ENCODE data around the gene NRSN2. TPM values are rescaled to one million over a fixed set of nuclear protein-coding genes. Genes with fewer than 3 reads are reported as not detected.

NRSN2 gene
- total RNA-seq (2022) (0.42 and 0.51 TPM in 2 replicates), Bru-seq, nascent RNA (percentile 20 among the genes with signal in this experiment), BruChase-seq, experiment 1, labeled RNA remaining after a 6-hour chase (percentile 17 among the genes with signal in this experiment), BruChase-seq, experiment 2, labeled RNA remaining after a 2-hour chase (percentile 15 among the genes with signal in this experiment)
- long read RNA-seq, partial matches to known transcripts: 0 of 1 reads
- long read RNA-seq, other reads (novel, unspliced or antisense): 1 of 1 reads

GRCh38 chr20:346640-347316 is at the start of gene NRSN2:
TSS of gene NRSN2 (plus strand) at chr20:347111. CDS start at chr20:349644, 2,533 bp downstream.
- CTCF ChIA-PET: interaction anchor here (1.4 kb wide), 1 partner anchor 8 kb away, joined by 3 read pairs; no protein-coding TSS in a partner anchor
- BruUV-seq (replicated peaks): no TSS peak
- H3K36me3 Mint-ChIP-seq (ENCODE audit: insufficient read depth, unreplicated experiment): peaks cover 29% of the 10 kb centered on the region
- intact Hi-C loops (cut with micrococcal nuclease; ENCODE audit: unreplicated experiment): no loop called here
- no peak for TF ChIP-seq CTCF (IDR thresholded peaks at IDR 0.05; ENCODE audit: unreplicated experiment)
- peaks cover 12% of the 10 kb centered on the region for H3K4me1 Mint-ChIP-seq (ENCODE audit: low read depth, unreplicated experiment)
- no peaks in the 10 kb centered on the region for H3K27me3 Mint-ChIP-seq (ENCODE audit: unreplicated experiment)
- no peak for DNase-seq
- H3K27ac Mint-ChIP-seq (ENCODE audit: unreplicated experiment): peak within 1 kb of the TSS; percentile 54
- peaks cover 5% of the 10 kb centered on the region for H3K9me3 Mint-ChIP-seq (ENCODE audit: low read depth, unreplicated experiment)
- H3K4me3 Mint-ChIP-seq (ENCODE audit: low read depth, unreplicated experiment): peak within 1 kb of the TSS; percentile 83

GRCh38 chr20:297925-298775 is 48.8 kb upstream of the NRSN2 start:
- intact Hi-C loops (cut with micrococcal nuclease; ENCODE audit: unreplicated experiment): loop anchor here (1.0 kb wide), 1 partner anchor 26 kb away; no protein-coding TSS in a partner anchor
- Mint-ChIP-seq H3K27ac (ENCODE audit: unreplicated experiment) (peak overlapping the region; percentile 82), H3K4me1 (ENCODE audit: low read depth, unreplicated experiment) (peaks cover 32% of the 10 kb centered on the region), H3K9me3 (ENCODE audit: low read depth, unreplicated experiment) (no peaks in the 10 kb centered on the region), H3K36me3 (ENCODE audit: insufficient read depth, unreplicated experiment) (peaks cover 29% of the 10 kb centered on the region), H3K4me3 (ENCODE audit: low read depth, unreplicated experiment) (peak overlapping the region; percentile 99), H3K27me3 (ENCODE audit: unreplicated experiment) (no peaks in the 10 kb centered on the region)
- no TSS peak for BruUV-seq (replicated peaks)
- CTCF ChIA-PET: interaction anchor here (0.9 to 1.2 kb wide), 2 partner anchors 20 to 26 kb away, joined by 3 to 4 read pairs; no protein-coding TSS in a partner anchor
- peak; percentile 45 for DNase-seq
- no peak for TF ChIP-seq CTCF (IDR thresholded peaks at IDR 0.05; ENCODE audit: unreplicated experiment)

GRCh38 chr20:298776-299391 is 48.0 kb upstream of the NRSN2 start:
- Mint-ChIP-seq H3K27ac (ENCODE audit: unreplicated experiment) (peak overlapping the region; percentile 82), H3K9me3 (ENCODE audit: low read depth, unreplicated experiment) (no peaks in the 10 kb centered on the region), H3K36me3 (ENCODE audit: insufficient read depth, unreplicated experiment) (peaks cover 29% of the 10 kb centered on the region), H3K4me3 (ENCODE audit: low read depth, unreplicated experiment) (peak overlapping the region; percentile 99), H3K4me1 (ENCODE audit: low read depth, unreplicated experiment) (peaks cover 32% of the 10 kb centered on the region), H3K27me3 (ENCODE audit: unreplicated experiment) (no peaks in the 10 kb centered on the region)
- no peak for DNase-seq
- intact Hi-C loops (cut with micrococcal nuclease; ENCODE audit: unreplicated experiment): loop anchor here (1.0 kb wide), 1 partner anchor 25 kb away; no protein-coding TSS in a partner anchor
- TF ChIP-seq CTCF (IDR thresholded peaks at IDR 0.05; ENCODE audit: unreplicated experiment): no peak
- CTCF ChIA-PET: interaction anchor here (0.9 to 1.2 kb wide), 2 partner anchors 21 to 25 kb away, joined by 3 to 4 read pairs; no protein-coding TSS in a partner anchor
- BruUV-seq (replicated peaks): no TSS peak

All from Calu3 (cell line).